Loucy (cell line): ENCODE results near the gene NPC1L1.

Source experiments
- H2AFZ ChIP-seq: fragments of 200-600 bp; sonication (generic); 2 replicates; pipeline ENCODE4 v1.6.0; 2016; ENCODE audit warnings: antibody characterized with exemption, mild to moderate bottlenecking, low read length, moderate library complexity
- H3F3A ChIP-seq: fragments of 200-600 bp; 2 replicates; pipeline ENCODE4 v1.6.0; 2016; ENCODE audit warnings: antibody characterized with exemption, low read depth, mild to moderate bottlenecking
- H3K27me3 ChIP-seq: fragments of 200-600 bp; sonication (generic); 2 replicates; pipeline ENCODE4 v1.6.1; 2014; ENCODE audit warnings: low read length, mild to moderate bottlenecking; ENCODE audit not compliant: insufficient read depth, poor library complexity, severe bottlenecking
- H3K36me3 ChIP-seq: fragments of 200-600 bp; sonication (generic); 2 replicates; pipeline ENCODE4 v1.6.1; 2016; ENCODE audit warnings: low read length; ENCODE audit not compliant: insufficient read depth
- H3K4me1 ChIP-seq: fragments of 200-600 bp; sonication (generic); 2 replicates; pipeline ENCODE4 v1.5.1; 2014; ENCODE audit warnings: low read length, mild to moderate bottlenecking; ENCODE audit not compliant: insufficient read depth, poor library complexity, severe bottlenecking
- H3K4me2 ChIP-seq: fragments of 200-600 bp; sonication (generic); 2 replicates; pipeline ENCODE4 v1.6.0; 2014; ENCODE audit warnings: antibody characterized with exemption, low read length, low read depth, mild to moderate bottlenecking; ENCODE audit not compliant: poor library complexity, severe bottlenecking
- H3K4me3 ChIP-seq: fragments of 200-600 bp; sonication (generic); 2 replicates; pipeline ENCODE4 v1.5.1; 2014; ENCODE audit warnings: low read length, mild to moderate bottlenecking, mixed read lengths; ENCODE audit not compliant: poor library complexity, severe bottlenecking
- H3K79me2 ChIP-seq: fragments of 200-600 bp; sonication (generic); 2 replicates; pipeline ENCODE4 v1.6.1; 2014; ENCODE audit warnings: low read length; ENCODE audit not compliant: insufficient read depth
- H3K9ac ChIP-seq: fragments of 200-600 bp; sonication (generic); 2 replicates; pipeline ENCODE4 v1.6.0; 2014; ENCODE audit warnings: mild to moderate bottlenecking, low read depth, low read length, moderate library complexity; ENCODE audit not compliant: poor library complexity, severe bottlenecking
- H3K9me2 ChIP-seq: fragments of 200-600 bp; sonication (generic); replicated peaks from 2 replicates; pipeline ENCODE4 v1.6.1; 2016; ENCODE audit warnings: low read depth, low read length, mixed read lengths
- H3K9me3 ChIP-seq: fragments of 200-600 bp; sonication (generic); 2 replicates; pipeline ENCODE4 v1.6.1; 2014; ENCODE audit warnings: mild to moderate bottlenecking, antibody characterized with exemption, low read length, low read depth; ENCODE audit not compliant: insufficient read depth
- H4K20me1 ChIP-seq: fragments of 200-600 bp; sonication (generic); 2 replicates; pipeline ENCODE4 v1.6.0; 2014; ENCODE audit warnings: antibody characterized with exemption, low read length, mild to moderate bottlenecking; ENCODE audit not compliant: insufficient read depth, poor library complexity, severe bottlenecking
- EZH2phosphoT487 ChIP-seq: fragments of 200-600 bp; IDR thresholded peaks from 2 replicates; pipeline ENCODE4 v1.6.1; 2018; ENCODE audit warnings: antibody characterized with exemption, mild to moderate bottlenecking, moderate library complexity, borderline replicate concordance
- TF ChIP-seq, protein P1 (sequence below): fragments of 200-600 bp; sonication (generic); conservative IDR thresholded peaks from 2 replicates; pipeline ENCODE4 v1.5.1; 2014; ENCODE audit warnings: mild to moderate bottlenecking, antibody characterized with exemption, low read length

The NPC1L1 gene

DNA sequence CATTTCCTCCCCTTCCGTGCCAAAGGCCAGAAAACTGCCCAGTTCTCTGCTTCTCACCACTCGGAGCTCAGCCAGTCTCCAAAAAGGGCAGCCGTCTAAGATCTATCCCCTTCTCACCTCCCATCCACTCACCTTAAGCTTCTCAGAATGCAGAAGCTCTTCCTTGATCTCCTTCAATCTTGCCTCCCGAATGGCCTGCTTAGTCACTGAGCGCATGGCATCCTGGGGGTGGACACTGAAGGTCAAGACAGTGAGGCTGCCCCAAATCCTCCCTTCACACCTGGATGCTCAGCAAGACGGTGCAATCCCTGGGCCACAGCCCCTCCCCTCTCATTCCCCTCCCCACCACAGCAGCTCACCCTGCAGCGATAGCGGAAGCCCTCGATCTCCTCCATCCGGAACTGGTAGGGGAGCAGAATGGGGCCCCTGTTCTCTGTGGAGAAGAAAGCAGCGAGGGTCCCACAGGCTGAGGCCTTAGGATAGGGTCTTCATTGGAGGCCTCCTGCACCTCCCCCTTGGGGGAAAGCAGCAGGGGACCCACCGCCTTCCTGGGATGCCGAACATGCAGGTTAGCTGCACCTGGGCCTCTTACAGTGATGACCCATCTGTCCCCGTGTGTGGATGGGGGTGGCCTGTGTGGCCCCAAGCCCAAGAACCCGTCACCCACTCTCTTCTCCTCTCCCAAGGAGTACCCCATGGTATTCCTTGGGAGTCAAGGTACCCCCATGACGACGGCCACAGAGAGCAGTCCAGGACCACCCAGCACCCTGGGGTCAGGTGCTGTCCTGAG lies 27.8 kb upstream of the NPC1L1 start:
- peaks cover 12% of the 10 kb centered on the region for H3K4me1 ChIP-seq
- no peak overlapping the region for H2AFZ ChIP-seq
- H3K4me3 ChIP-seq, result no peak overlapping the region
- H4K20me1 ChIP-seq, result peaks cover 20% of the 10 kb centered on the region
- H3K9ac ChIP-seq, result no peak overlapping the region
- no peak overlapping the region for H3K4me2 ChIP-seq
- TF ChIP-seq, protein P1, sequence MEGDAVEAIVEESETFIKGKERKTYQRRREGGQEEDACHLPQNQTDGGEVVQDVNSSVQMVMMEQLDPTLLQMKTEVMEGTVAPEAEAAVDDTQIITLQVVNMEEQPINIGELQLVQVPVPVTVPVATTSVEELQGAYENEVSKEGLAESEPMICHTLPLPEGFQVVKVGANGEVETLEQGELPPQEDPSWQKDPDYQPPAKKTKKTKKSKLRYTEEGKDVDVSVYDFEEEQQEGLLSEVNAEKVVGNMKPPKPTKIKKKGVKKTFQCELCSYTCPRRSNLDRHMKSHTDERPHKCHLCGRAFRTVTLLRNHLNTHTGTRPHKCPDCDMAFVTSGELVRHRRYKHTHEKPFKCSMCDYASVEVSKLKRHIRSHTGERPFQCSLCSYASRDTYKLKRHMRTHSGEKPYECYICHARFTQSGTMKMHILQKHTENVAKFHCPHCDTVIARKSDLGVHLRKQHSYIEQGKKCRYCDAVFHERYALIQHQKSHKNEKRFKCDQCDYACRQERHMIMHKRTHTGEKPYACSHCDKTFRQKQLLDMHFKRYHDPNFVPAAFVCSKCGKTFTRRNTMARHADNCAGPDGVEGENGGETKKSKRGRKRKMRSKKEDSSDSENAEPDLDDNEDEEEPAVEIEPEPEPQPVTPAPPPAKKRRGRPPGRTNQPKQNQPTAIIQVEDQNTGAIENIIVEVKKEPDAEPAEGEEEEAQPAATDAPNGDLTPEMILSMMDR, result no peak
- TF ChIP-seq EZH2phosphoT487, result no peak
- no peaks in the 10 kb centered on the region for H3K9me2 ChIP-seq
- no peaks in the 10 kb centered on the region for H3K9me3 ChIP-seq
- peaks cover 63% of the 10 kb centered on the region; the same call in 1 of the 2 replicates for H3K36me3 ChIP-seq
- no peaks in the 10 kb centered on the region for H3F3A ChIP-seq
- no peaks in the 10 kb centered on the region for H3K27me3 ChIP-seq
- peaks cover 34% of the 10 kb centered on the region for H3K79me2 ChIP-seq

DNA sequence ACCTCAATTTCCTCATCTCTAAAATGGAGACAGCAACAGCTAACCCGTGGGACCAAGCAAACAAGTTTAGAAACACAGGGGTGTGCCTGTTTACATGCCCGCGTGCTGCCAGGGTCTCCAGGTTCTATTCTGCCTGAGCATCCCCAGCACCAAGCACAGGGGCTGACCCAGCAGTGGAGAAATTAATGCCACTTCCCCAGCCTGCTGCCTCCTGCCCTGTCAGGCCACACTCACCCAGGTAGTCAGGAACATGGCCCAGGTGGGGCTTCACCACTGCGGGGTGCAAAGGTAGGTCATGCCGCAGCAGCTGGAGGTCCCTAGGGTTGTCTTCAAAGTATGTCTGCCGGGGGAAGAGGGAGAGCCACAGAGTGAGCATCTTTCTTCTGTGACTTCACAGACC lies 26.8 kb upstream of the NPC1L1 start:
- TF ChIP-seq, protein P1, result no peak
- TF ChIP-seq EZH2phosphoT487, result no peak
- peaks cover 63% of the 10 kb centered on the region; the same call in 1 of the 2 replicates for H3K36me3 ChIP-seq
- no peak overlapping the region for H2AFZ ChIP-seq
- H3K4me1 ChIP-seq, result peaks cover 8% of the 10 kb centered on the region
- no peaks in the 10 kb centered on the region for H3K9me3 ChIP-seq
- H3F3A ChIP-seq, result no peaks in the 10 kb centered on the region
- no peaks in the 10 kb centered on the region for H3K27me3 ChIP-seq
- H3K4me3 ChIP-seq, result no peak overlapping the region
- H4K20me1 ChIP-seq, result peaks cover 12% of the 10 kb centered on the region
- H3K4me2 ChIP-seq, result no peak overlapping the region
- peaks cover 25% of the 10 kb centered on the region for H3K79me2 ChIP-seq
- no peak overlapping the region for H3K9ac ChIP-seq
- H3K9me2 ChIP-seq, result no peaks in the 10 kb centered on the region

DNA sequence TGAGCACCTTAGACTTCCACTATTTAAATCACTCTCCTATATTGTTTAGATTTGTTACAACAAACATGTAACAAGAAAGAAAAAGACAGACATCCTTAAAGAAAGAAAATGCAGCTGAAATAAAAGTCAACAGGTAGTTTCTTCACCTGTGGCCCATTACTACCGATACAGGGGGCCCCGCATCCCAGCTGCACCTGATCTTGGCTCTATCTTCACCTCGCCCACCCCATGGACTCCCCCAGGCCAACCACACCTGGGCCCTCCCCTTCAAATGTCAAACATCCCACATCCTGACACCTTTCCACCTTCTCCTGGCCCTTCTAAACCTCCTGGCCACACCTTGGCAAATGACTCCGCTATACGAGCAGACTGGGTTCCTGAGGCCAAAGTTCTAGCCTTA lies 25.6 kb upstream of the NPC1L1 start:
- no peak overlapping the region for H3K9ac ChIP-seq
- TF ChIP-seq, protein P1, result no peak
- no peaks in the 10 kb centered on the region for H3K4me1 ChIP-seq
- no peaks in the 10 kb centered on the region for H3K27me3 ChIP-seq
- H3K79me2 ChIP-seq, result peaks cover 13% of the 10 kb centered on the region; the same call in 1 of the 2 replicates
- peaks cover 5% of the 10 kb centered on the region for H4K20me1 ChIP-seq
- H3K9me3 ChIP-seq, result no peaks in the 10 kb centered on the region
- no peak overlapping the region for H3K4me2 ChIP-seq
- no peak overlapping the region for H2AFZ ChIP-seq
- H3K4me3 ChIP-seq, result no peak overlapping the region
- H3K36me3 ChIP-seq, result peaks cover 57% of the 10 kb centered on the region; the same call in 1 of the 2 replicates
- no peaks in the 10 kb centered on the region for H3K9me2 ChIP-seq
- no peaks in the 10 kb centered on the region for H3F3A ChIP-seq
